IPS-15b (cell line): ENCODE measurements around the gene THRB.

ENCODE experiments used
- H3K27me3 ChIP-seq: one replicate; pipeline ENCODE4 v1.6.1; 2013; ENCODE audit warnings: low read length; ENCODE audit not compliant: control insufficient read depth, insufficient read depth
- H3K36me3 ChIP-seq: one replicate; pipeline ENCODE4 v1.6.1; 2013; ENCODE audit warnings: low read length; ENCODE audit not compliant: control insufficient read depth, insufficient read depth
- H3K4me1 ChIP-seq: one replicate; pipeline ENCODE4 v1.6.1; 2013; ENCODE audit warnings: mild to moderate bottlenecking, low read length; ENCODE audit not compliant: control insufficient read depth, insufficient read depth
- H3K4me3 ChIP-seq: one replicate; pipeline ENCODE4 v1.5.1; 2013; ENCODE audit warnings: low read depth, low read length
- H3K9ac ChIP-seq: one replicate; pipeline ENCODE4 v1.6.1; 2013; ENCODE audit warnings: low read depth, mild to moderate bottlenecking, low read length
- H3K9me3 ChIP-seq: one replicate; pipeline ENCODE4 v1.6.1; 2013; ENCODE audit warnings: mild to moderate bottlenecking, low read length; ENCODE audit not compliant: control insufficient read depth, insufficient read depth

THRB gene

DNA sequence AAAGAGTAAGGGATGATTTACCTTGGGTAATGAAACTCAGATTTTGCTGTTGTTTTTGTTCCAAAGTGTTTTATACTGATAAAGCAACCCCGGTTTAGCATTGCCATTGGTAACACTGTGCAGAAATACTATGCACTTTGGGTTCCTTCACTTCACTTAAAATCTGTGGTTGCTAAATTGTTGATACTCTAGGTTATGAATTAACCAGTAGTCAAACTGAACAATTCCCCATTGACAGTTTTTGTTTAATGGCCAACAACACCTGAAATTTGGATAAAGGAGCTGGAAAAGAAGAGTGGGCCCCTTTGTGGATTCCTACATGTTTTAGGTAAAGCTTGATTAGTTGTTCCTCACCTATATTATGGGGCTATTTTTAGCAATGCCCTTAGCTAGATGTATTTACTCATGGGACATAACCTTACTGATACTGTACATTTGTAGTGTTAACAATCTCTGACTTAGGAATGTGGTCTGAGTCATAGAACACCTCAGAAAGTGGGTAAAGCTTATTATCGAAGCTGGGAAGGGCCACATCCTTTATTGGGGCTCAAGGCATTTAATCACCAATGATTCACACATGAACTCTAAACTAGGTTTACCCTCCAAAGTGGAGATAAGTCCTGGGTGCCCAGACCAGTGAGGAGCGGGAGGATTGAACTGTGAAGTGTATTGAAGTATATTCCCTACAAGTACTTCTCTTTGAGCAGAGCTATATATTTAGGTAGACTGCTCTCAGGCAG lies 29.5 kb upstream of the THRB start:
- no peaks in the 10 kb centered on the region for H3K9me3 ChIP-seq
- peaks cover 20% of the 10 kb centered on the region for H3K4me1 ChIP-seq
- H3K9ac ChIP-seq: no peak overlapping the region
- peaks cover 42% of the 10 kb centered on the region for H3K27me3 ChIP-seq
- no peak overlapping the region for H3K4me3 ChIP-seq
- H3K36me3 ChIP-seq: no peaks in the 10 kb centered on the region

DNA sequence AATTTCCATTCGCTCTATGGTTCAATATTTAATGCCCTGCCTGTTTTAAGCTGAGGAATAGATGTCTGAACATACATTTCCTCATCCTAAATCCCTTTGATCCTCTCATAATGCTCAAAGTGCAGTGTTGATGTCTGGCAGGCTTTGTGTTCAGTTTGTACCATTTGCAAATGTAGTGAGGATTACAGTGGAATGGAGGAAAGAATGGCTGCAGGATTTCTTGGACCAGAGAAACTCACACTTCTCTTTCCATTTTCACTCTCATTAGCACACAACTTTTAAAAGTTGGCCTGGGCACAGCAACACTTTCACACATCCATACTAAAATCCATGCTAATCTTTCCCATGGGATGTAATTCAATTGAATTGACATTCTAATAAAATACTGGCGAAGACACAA lies 28.6 kb upstream of the THRB start:
- H3K27me3 ChIP-seq: peaks cover 52% of the 10 kb centered on the region
- peaks cover 23% of the 10 kb centered on the region for H3K4me1 ChIP-seq
- H3K4me3 ChIP-seq: no peak overlapping the region
- no peaks in the 10 kb centered on the region for H3K36me3 ChIP-seq
- H3K9ac ChIP-seq: no peak overlapping the region
- no peaks in the 10 kb centered on the region for H3K9me3 ChIP-seq

DNA sequence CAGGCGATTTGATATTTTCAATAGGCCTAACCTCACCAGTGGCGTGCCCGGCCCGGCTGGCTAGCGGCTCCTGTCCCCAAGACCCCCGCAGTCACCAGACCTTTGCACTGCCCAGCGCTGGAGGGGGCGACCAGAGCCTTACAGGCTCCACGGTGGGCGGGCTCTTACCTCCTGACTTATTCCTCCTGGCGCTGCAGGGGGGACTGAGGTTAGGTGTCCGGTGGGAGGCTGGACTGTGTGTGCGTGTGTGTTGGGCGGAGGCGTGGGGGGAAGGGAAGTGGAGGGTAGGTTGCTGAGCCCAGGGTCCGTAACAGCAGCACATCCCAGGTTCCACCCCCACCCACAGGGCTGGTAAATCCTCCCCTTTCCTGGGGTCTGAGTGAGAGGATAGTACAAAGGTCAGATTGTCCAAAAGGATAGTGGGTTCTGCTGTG lies 27.5 kb upstream of the THRB start:
- Histone ChIP-seq H3K36me3 (no peaks in the 10 kb centered on the region), H3K9ac (no peak overlapping the region), H3K4me3 (peak overlapping the region; percentile 68), H3K27me3 (peaks cover 55% of the 10 kb centered on the region), H3K9me3 (no peaks in the 10 kb centered on the region), H3K4me1 (peaks cover 23% of the 10 kb centered on the region)

DNA sequence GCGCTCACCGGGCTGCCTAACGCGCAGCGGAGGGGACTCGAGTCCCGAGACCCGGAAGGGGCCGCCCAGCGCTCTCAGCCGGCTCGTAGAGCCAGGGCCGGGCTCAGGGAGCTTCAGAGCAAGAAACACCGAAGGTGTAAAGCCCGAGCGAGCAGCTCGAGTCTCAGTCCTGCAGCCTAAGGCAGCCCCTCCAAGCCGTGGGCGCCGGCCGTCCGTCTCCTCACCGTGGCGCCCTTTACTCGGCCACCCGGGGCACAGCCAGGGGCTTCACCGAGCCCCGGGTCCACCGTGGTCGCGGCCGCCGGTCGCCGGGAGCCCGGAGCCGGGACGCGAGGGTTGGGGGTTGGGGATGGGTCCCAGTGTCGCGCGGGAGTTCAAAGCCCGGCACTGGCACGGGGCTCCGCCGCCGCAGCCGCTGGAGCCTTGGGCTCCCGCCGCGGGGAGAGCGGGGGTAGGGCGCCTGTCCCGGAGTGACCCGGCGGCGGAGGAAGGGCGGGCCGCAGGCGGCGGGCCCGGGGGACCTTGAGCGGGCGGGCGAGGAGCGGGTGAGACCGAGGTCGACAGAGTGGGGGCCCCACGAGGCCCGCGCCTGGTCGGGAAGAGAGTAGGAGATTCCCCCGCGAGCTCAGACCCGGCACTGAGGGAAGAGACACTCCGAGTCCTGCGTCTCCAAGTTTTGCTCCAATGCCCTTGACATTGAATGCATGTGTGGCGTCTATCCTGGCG lies 26.9 kb upstream of the THRB start:
- peak overlapping the region; percentile 68 for H3K4me3 ChIP-seq
- H3K36me3 ChIP-seq: no peaks in the 10 kb centered on the region
- H3K9me3 ChIP-seq: no peaks in the 10 kb centered on the region
- peaks cover 23% of the 10 kb centered on the region for H3K4me1 ChIP-seq
- H3K9ac ChIP-seq: peak overlapping the region; percentile 55
- H3K27me3 ChIP-seq: peaks cover 55% of the 10 kb centered on the region

DNA sequence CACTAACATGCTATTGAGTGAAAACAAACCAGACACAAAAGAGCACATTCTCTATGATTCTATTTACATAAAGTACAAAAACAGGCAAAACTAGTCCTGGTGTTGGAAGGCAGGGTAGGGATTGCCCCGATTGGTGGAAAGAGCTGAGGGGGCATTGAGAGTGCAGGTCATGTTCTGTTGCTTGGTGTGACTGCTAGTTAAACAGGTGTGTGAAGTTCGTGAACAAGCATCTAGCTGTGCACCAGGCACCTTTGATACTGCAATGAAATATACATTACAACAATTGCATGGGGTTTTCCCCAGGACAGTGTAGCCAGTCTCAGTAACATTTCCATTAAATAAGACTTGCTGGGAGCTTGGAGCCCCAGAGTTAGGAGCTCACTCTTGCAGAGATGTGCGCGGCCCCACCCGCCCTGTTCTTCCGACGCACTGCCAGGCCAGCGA lies 26.3 kb upstream of the THRB start:
- Histone ChIP-seq H3K4me3 (peak overlapping the region; percentile 68), H3K9me3 (no peaks in the 10 kb centered on the region), H3K4me1 (peaks cover 20% of the 10 kb centered on the region), H3K36me3 (no peaks in the 10 kb centered on the region), H3K27me3 (peaks cover 55% of the 10 kb centered on the region), H3K9ac (no peak overlapping the region)

DNA sequence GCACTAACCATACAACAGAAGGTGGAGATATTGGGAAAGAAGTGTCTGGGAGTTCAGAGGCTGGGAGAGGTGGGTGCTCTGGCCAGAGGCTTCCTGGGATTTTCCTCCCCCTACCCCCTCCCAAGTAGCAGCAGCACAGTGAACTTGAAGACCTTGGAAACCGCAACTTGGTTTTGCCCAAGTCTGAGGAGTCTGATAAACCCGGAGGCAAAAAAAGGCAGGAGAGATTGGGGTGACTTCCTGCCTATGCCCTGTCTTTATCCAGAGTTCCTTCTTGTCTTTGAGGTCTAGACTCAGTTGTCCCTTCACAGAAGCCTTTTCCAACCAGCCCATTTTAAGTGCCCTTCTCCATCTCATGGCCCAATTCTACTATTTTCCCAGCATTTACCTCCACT lies 25.4 kb upstream of the THRB start:
- H3K27me3 ChIP-seq: peaks cover 55% of the 10 kb centered on the region
- H3K4me1 ChIP-seq: peaks cover 20% of the 10 kb centered on the region

DNA sequence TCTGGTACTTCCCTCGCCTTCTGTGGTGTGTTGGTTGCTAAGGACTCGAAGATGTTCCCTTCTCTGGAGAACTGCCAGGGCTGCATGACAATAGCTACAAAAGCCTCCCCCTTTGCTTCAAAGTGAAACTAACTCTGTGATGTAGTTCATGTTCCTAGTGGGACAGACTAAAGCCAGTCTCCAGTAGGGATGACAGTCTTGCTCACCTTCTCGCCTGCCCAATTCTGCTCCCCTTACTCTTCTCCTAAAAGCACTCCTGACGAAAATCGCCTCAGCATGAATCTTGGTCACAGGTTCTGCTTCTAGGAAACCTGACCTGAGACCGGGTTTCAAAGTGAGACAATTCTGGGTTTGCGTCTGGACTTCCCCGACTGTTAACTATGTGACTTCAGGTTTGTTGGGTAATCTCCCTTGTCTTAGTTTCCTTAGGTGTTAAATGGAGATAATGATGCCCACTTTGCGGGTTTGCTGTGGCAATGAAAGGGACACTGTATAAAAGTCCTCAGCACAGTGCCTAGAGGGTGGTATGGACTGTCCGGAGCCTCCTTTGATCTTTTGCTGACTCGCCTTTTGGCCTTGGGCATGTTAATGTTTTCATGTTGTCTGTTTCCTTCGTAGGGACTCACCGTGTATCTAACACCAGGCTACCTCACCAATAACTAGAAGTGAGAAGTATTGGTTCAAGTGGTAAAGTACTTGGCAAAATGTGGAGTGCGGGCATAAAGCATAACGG lies 24.9 kb upstream of the THRB start:
- no peaks in the 10 kb centered on the region for H3K9me3 ChIP-seq
- H3K36me3 ChIP-seq: no peaks in the 10 kb centered on the region
- no peak overlapping the region for H3K9ac ChIP-seq
- peaks cover 55% of the 10 kb centered on the region for H3K27me3 ChIP-seq
- peaks cover 20% of the 10 kb centered on the region for H3K4me1 ChIP-seq
- H3K4me3 ChIP-seq: peak overlapping the region; percentile 20

More for the DNA sequence above, 25.4 kb upstream of the THRB start:
- no peak overlapping the region for H3K9ac ChIP-seq
- no peaks in the 10 kb centered on the region for H3K36me3 ChIP-seq
- H3K9me3 ChIP-seq: no peaks in the 10 kb centered on the region
- peak overlapping the region; percentile 5 for H3K4me3 ChIP-seq

DNA sequence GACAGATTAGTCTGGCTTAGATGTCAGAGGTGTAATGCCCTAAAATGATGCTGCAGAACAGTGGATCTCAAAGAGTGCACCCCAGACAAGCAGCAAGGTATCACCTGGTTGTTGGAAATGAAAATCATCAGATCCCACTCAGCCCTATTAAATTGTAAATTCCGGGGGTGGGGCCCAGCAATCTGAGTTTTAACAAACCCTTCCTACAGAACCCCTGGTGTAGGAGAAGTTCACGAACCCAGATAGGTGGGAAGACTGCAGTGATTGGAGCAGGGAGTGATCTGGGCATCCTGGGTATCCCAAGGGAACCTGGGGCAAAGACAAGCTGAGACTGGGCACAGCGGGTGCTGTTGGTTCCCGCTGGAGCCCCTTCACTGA lies 24.3 kb upstream of the THRB start:
- H3K36me3 ChIP-seq: no peaks in the 10 kb centered on the region
- peaks cover 50% of the 10 kb centered on the region for H3K27me3 ChIP-seq
- H3K9me3 ChIP-seq: no peaks in the 10 kb centered on the region
- H3K9ac ChIP-seq: no peak overlapping the region
- peaks cover 20% of the 10 kb centered on the region for H3K4me1 ChIP-seq
- H3K4me3 ChIP-seq: peak overlapping the region; percentile 20

DNA sequence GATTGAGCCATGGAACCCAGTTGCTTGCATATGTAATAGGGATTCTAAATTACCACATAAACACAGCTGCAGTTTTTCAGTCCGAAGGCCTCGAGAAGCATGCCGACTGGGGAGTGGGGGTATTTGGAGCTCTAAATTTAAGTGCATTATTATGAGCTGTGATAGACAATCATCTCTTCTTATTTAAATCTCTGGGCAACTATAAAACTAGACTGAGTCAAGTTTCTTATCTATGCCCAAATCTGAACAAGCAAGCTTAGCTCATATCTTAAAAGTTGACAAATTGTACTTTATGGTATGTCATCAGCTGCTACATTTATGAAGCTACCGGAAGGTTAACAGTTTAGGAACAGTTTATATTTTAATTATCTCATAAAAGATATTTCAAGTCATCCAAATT lies 19.5 kb upstream of the THRB start:
- H3K9ac ChIP-seq: no peak overlapping the region
- no peak overlapping the region for H3K4me3 ChIP-seq
- peaks cover 5% of the 10 kb centered on the region for H3K4me1 ChIP-seq

DNA sequence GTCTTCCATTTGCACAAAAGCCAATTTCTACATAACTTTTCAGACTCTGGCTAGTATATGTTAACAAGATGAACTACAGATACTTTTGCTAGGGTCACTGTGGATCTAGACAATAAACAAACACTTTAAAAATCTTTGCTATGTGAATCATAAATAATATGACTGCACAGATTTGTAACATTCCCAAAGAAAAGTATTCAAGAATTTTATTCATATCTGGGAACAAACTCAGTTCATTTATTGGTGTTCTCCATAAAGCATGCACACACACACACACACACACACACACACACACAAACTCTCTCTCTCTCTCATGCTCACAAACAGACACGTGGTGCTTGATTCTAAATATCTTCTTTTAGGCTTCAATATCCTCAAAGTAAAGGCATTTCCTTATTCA lies 18.8 kb upstream of the THRB start:
- Histone ChIP-seq H3K27me3 (peaks cover 6% of the 10 kb centered on the region), H3K36me3 (no peaks in the 10 kb centered on the region), H3K9ac (no peak overlapping the region), H3K9me3 (no peaks in the 10 kb centered on the region), H3K4me3 (no peak overlapping the region), H3K4me1 (peaks cover 4% of the 10 kb centered on the region)

More for the DNA sequence above, 19.5 kb upstream of the THRB start:
- Histone ChIP-seq H3K27me3 (peaks cover 12% of the 10 kb centered on the region), H3K36me3 (no peaks in the 10 kb centered on the region), H3K9me3 (no peaks in the 10 kb centered on the region)

DNA sequence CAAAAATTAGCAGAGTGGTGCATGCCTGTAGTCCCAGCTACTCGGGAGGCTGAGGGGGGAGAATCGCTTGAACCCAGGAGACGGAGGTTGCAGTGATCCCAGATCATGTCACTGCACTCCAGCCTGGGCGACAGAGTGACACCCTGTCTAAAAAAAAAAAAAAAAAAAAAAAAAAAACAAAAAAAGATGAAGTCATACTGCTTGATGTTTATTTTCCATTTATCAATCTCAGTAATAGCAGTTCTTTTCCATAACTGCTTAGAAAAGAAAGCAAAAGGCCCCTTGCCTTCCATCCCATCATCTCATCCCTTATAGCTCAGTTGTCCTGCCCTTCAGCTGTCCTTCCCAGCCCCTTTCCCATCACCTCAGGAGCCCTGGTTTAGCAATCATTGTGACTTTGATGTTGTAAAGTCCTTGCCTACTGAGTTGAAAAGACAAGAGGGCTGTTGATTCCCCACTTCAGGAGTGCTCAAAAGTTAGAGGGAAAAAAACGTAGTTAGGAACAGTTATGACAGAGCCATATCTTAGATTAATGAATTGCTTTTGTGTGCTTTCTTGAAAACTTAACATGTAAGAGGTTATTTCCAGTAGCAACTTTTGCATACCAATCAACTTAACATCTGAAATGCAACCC lies 18.0 kb upstream of the THRB start:
- no peaks in the 10 kb centered on the region for H3K36me3 ChIP-seq
- peaks cover 5% of the 10 kb centered on the region for H3K4me1 ChIP-seq
- H3K9me3 ChIP-seq: no peaks in the 10 kb centered on the region
- H3K9ac ChIP-seq: no peak overlapping the region
- no peaks in the 10 kb centered on the region for H3K27me3 ChIP-seq
- H3K4me3 ChIP-seq: no peak overlapping the region
